ENCODE measurements around the gene DSG4. TPM values are rescaled to one million over a fixed set of nuclear protein-coding genes. Genes with fewer than 3 reads are reported as not detected.

Gene DSG4, protein sequence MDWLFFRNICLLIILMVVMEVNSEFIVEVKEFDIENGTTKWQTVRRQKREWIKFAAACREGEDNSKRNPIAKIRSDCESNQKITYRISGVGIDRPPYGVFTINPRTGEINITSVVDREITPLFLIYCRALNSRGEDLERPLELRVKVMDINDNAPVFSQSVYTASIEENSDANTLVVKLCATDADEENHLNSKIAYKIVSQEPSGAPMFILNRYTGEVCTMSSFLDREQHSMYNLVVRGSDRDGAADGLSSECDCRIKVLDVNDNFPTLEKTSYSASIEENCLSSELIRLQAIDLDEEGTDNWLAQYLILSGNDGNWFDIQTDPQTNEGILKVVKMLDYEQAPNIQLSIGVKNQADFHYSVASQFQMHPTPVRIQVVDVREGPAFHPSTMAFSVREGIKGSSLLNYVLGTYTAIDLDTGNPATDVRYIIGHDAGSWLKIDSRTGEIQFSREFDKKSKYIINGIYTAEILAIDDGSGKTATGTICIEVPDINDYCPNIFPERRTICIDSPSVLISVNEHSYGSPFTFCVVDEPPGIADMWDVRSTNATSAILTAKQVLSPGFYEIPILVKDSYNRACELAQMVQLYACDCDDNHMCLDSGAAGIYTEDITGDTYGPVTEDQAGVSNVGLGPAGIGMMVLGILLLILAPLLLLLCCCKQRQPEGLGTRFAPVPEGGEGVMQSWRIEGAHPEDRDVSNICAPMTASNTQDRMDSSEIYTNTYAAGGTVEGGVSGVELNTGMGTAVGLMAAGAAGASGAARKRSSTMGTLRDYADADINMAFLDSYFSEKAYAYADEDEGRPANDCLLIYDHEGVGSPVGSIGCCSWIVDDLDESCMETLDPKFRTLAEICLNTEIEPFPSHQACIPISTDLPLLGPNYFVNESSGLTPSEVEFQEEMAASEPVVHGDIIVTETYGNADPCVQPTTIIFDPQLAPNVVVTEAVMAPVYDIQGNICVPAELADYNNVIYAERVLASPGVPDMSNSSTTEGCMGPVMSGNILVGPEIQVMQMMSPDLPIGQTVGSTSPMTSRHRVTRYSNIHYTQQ
- not detected in 2 replicates for total RNA-seq (ENCODE audit: low replicate concordance)

DNA sequence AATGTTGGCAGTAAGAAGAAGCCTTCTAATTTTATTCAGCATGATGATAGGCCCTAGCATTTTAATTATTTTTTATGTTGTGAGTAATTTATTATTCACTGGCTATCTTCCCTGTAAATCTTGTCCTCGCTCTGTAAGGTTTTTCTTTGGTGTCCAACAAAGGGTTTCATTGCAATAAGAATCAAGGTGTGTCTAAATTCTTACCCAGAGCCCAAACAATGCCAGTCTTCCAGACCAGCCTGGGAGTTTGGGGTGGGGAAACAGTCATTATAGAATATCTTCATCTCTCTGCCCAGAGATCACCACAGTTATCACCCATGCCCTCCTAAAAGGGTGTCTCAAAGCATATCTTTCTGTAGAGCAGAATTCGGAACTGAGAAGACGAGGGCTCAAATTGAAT, at the start of gene DSG4:
DSG4 (plus strand) TSS at position 301 of the 400 bp plus-strand sequence. CDS start 135 bp downstream, outside the sequence.

DNA sequence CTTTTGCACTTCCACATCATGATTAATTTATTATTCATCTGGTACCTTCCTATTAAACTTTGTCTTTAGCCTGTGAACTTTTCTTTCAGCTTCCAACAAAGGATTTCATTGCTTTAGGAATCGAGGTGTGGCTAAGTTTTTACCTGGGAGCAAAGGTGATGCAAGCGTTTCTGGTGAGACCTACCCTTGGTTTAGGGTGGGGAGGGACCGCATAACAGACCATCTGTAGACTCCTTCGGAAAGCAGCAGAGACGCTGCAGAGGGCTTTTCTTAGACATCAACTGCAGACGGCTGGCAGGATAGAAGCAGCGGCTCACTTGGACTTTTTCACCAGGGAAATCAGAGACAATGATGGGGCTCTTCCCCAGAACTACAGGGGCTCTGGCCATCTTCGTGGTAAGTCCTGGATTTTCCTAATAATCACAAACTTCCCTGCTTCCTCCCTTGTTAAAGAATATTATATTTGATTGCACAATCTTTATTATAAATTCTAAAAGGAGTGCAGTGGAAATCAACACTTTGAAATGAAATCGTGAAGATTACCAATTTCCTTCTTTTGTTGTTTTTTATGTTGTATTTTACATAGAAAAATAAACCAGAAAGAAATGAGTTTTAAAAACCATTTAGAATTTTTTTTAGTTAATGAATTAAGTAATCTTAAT, 71.1 kb downstream of the DSG4 start, which contains the start of gene DSG3:
DSG3 (plus strand) TSS at position 212 of the 662 bp plus-strand sequence; CDS start at position 349, 137 bp downstream.

Other genes starting within 250 kb of the DSG4 start
- gene DSC1, start 213.9 kb upstream of the DSG4 start, total RNA-seq (ENCODE audit: low replicate concordance), result not detected in 2 replicates
- not detected in 2 replicates for gene DSG1, start 58.6 kb upstream of the DSG4 start, total RNA-seq (ENCODE audit: low replicate concordance)
- gene DSG3, start 71.0 kb downstream of the DSG4 start, total RNA-seq (ENCODE audit: low replicate concordance), result 0.23 TPM in 1 of 2 replicates, not detected in the other
- gene DSG2, start 121.4 kb downstream of the DSG4 start, total RNA-seq (ENCODE audit: low replicate concordance), result under 0.01 and 8.9 TPM in 2 replicates
- gene TTR, start 215.1 kb downstream of the DSG4 start, total RNA-seq (ENCODE audit: low replicate concordance), result not detected in 2 replicates

Data from smooth muscle cell of the coronary artery (primary cell).